GM12878 (cell line): Measurements from ENCODE around the gene PAX3. TPM values are rescaled to one million over a fixed set of nuclear protein-coding genes. Genes with fewer than 3 reads are reported as not detected.

Experiments used
- ATAC-seq: fragments of 200-7000 bp; cut with Tn5 transposase; 3 replicates; pipeline ENCODE4 v1.9.1; 2020; ENCODE audit warnings: mild to moderate bottlenecking, moderate library complexity
- BruUV-seq: library from RNA; stranded (reverse); fragments of 400-500 nt; replicated peaks from 2 replicates; lab custom pipeline; 2021; lab: Mats Ljungman, UMichigan
- CTCF ChIA-PET: fragments of 300-600 bp; sonication (Branson Sonifier 250); formaldehyde crosslinking; extraction: SDS; loops from one replicate; lab custom pipeline; 2021; ENCODE audit warnings: inconsistent platforms; lab: Yijun Ruan, JAX
- POLR2A ChIA-PET: fragments of 350-600 bp; formaldehyde crosslinking; extraction: SDS; loops from one replicate; lab custom pipeline; 2021; ENCODE audit warnings: inconsistent platforms; lab: Charles Lee
- RAD21 ChIA-PET: fragments of 300-600 bp; sonication (Branson Sonifier 250); formaldehyde crosslinking; loops from one replicate; lab custom pipeline; 2023; ENCODE audit warnings: antibody characterized with exemption; ENCODE audit not compliant: unreplicated experiment; lab: Charles Lee
- SMC1A ChIA-PET: fragments of 300-600 bp; sonication (Branson Sonifier 250); formaldehyde crosslinking; loops from one replicate; lab custom pipeline; 2023; ENCODE audit not compliant: unreplicated experiment, uncharacterized antibody; lab: Charles Lee
- DNase-seq: peaks from one replicate; pipeline ENCODE4 v3.0.0-alpha.2; 2011; ENCODE audit warnings: low read depth, low spot score
- FAIRE-seq: peaks from 3 replicates; lab custom pipeline; 2011; peaks lifted over from hg19 to GRCh38; lab: Jason Lieb, UNC
- H2AFZ ChIP-seq: 2 replicates; pipeline ENCODE4 v1.6.0; 2011; ENCODE audit warnings: low read depth, low read length, control low read depth; ENCODE audit not compliant: control insufficient read depth
- H3K27ac ChIP-seq: 2 replicates; pipeline ENCODE4 v1.5.1; 2011; ENCODE audit warnings: control low read depth; ENCODE audit not compliant: control insufficient read depth, insufficient read depth
- H3K27me3 ChIP-seq, 2 experiments: replicated peaks in 1 of 2; 2 replicates each; pipeline versions ENCODE4 v1.6.0 to v1.6.1; 2011; ENCODE audit warnings: low read length in 1 of 2; ENCODE audit not compliant: control insufficient read depth in 2 of 2, insufficient read depth in 2 of 2
- H3K36me3 ChIP-seq, 2 experiments: 2 replicates each; pipeline ENCODE4 v1.5.1; 2011; ENCODE audit warnings: low read length in 1 of 2; ENCODE audit not compliant: control insufficient read depth in 2 of 2, insufficient read depth in 2 of 2
- H3K4me1 ChIP-seq: 2 replicates; pipeline ENCODE4 v1.6.1; 2011; ENCODE audit warnings: mild to moderate bottlenecking, low read length, moderate library complexity, mixed read lengths; ENCODE audit not compliant: control insufficient read depth, insufficient read depth
- H3K4me2 ChIP-seq: 2 replicates; pipeline ENCODE4 v1.6.0; 2011; ENCODE audit warnings: control low read depth; ENCODE audit not compliant: control insufficient read depth, insufficient read depth
- H3K4me3 ChIP-seq: fragments of 200-600 bp; sonication (generic); 2 replicates; pipeline ENCODE4 v1.5.1; 2016
- H3K79me2 ChIP-seq: 2 replicates; pipeline ENCODE4 v1.6.0; 2011; ENCODE audit warnings: low read length; ENCODE audit not compliant: control insufficient read depth, insufficient read depth
- H3K9ac ChIP-seq: 2 replicates; pipeline ENCODE4 v1.8.0; 2011; ENCODE audit warnings: low read length, control low read depth, mixed read lengths; ENCODE audit not compliant: control insufficient read depth, insufficient read depth
- H3K9me3 ChIP-seq: replicated peaks from 3 replicates; pipeline ENCODE4 v1.5.1; 2011; ENCODE audit warnings: mild to moderate bottlenecking, low read length; ENCODE audit not compliant: control insufficient read depth, insufficient read depth
- H4K20me1 ChIP-seq: 2 replicates; pipeline ENCODE4 v1.6.0; 2011; ENCODE audit not compliant: control insufficient read depth, insufficient read depth
- BACH1 ChIP-seq: fragments of 450-650 bp; IDR thresholded peaks from 2 replicates; pipeline ENCODE4 v1.6.1; 2017; ENCODE audit warnings: mild to moderate bottlenecking, borderline replicate concordance
- E2F4 ChIP-seq: IDR thresholded peaks from 2 replicates; pipeline ENCODE4 v1.6.1; 2012; ENCODE audit warnings: low read depth, low read length, improper control_type of control experiment
- EED ChIP-seq: sonication (generic); IDR thresholded peaks from 2 replicates; pipeline ENCODE4 v1.6.1; 2016; ENCODE audit warnings: antibody characterized with exemption, low read depth
- EZH2 ChIP-seq: IDR thresholded peaks from 2 replicates; pipeline ENCODE4 v1.6.1; 2012; ENCODE audit warnings: low read depth, mild to moderate bottlenecking, control low read depth, inconsistent platforms, low read length, borderline replicate concordance; ENCODE audit not compliant: control insufficient read depth
- HDGF ChIP-seq: fragments of 450-650 bp; IDR thresholded peaks from 2 replicates; pipeline ENCODE4 v1.6.1; 2016; ENCODE audit warnings: antibody characterized with exemption
- IKZF1 ChIP-seq: fragments of 450-650 bp; conservative IDR thresholded peaks from 2 replicates; pipeline ENCODE4 v1.6.1; 2017; ENCODE audit warnings: antibody characterized with exemption, mild to moderate bottlenecking
- KDM1A ChIP-seq: fragments of 200-600 bp; sonication (generic); IDR thresholded peaks from 2 replicates; pipeline ENCODE4 v1.6.1; 2016; ENCODE audit warnings: borderline replicate concordance
- RBBP5 ChIP-seq: fragments of 200-600 bp; sonication (generic); conservative IDR thresholded peaks from 2 replicates; pipeline ENCODE4 v1.6.1; 2016
- RCOR1 ChIP-seq: conservative IDR thresholded peaks from 2 replicates; pipeline ENCODE4 v1.6.1; 2012; ENCODE audit warnings: low read depth, low read length, improper control_type of control experiment
- SKIL ChIP-seq: fragments of 450-650 bp; IDR thresholded peaks from 2 replicates; pipeline ENCODE4 v1.6.1; 2017; ENCODE audit warnings: mild to moderate bottlenecking, low read depth, inconsistent platforms; ENCODE audit not compliant: poor library complexity, severe bottlenecking
- TBL1XR1 ChIP-seq: IDR thresholded peaks from 2 replicates; pipeline ENCODE4 v1.6.1; 2012; ENCODE audit warnings: low read depth, low read length, improper control_type of control experiment
- WGBS: methylation state at CpG from one replicate; pipeline ENCODE4 v1.1.6; 2016; ENCODE audit warnings: low lambda C conversion rate; ENCODE audit not compliant: insufficient replicate concordance, insufficient coverage; ENCODE audit errors: missing lambda C conversion rate; 5-methylcytosine and 5-hydroxymethylcytosine counted together
- in situ Hi-C: fragments of 300-500 bp; cut with MboI; formaldehyde crosslinking; loops from 9 replicates; pipeline ENCODE4 v1.14.3; 2018; ENCODE audit warnings: mixed read lengths
- intact Hi-C: fragments of 100-400 bp; cut with micrococcal nuclease; formaldehyde crosslinking; loops from one replicate; pipeline ENCODE4 v1.14.2; 2022; ENCODE audit not compliant: unreplicated experiment
- polyA plus RNA-seq, 11 experiments: library from polyadenylated mRNA; depleted of rRNA in 4 of 11; unstranded in 6 of 11; stranded (reverse) in 5 of 11; fragments of >200 nt; fragmentation: Nextera tagmentation in 4 of 11; fragmentation: Illumina TruSeq in 1 of 11; extraction: Ambion mirVana in 4 of 11; extraction: Trizol in 1 of 11; gene quantifications; 1 replicate in 1 of 11; 2 replicates in 10 of 11; pipeline versions ENCODE4 v1.2.1 to v1.2.3, GENCODE V29; 2011 to 2016; ENCODE audit warnings: inconsistent platforms in 2 of 11, missing spikeins in 2 of 11, low read depth in 1 of 11
- total RNA-seq, 4 experiments: library from RNA; depleted of rRNA in 3 of 4; stranded (reverse); fragments of >200 nt in 3 of 4; fragmentation: Illumina TruSeq in 1 of 4; extraction: Trizol in 1 of 4; gene quantifications; 2 replicates each; pipeline versions ENCODE4 v1.2.1 to v1.2.3, GENCODE V29; 2013 to 2021
- TF ChIP-seq, protein P1 (sequence below): IDR thresholded peaks from 2 replicates; pipeline ENCODE4 v1.6.1; 2011; ENCODE audit warnings: low read depth, mild to moderate bottlenecking, low read length, moderate library complexity, borderline replicate concordance; ENCODE audit errors: extremely low read depth
- TF ChIP-seq, protein P2 (sequence below): fragments of 450-650 bp; IDR thresholded peaks from 2 replicates; pipeline ENCODE4 v1.6.1; 2016; ENCODE audit warnings: mild to moderate bottlenecking, moderate library complexity, borderline replicate concordance
- TF ChIP-seq, protein P3 (sequence below): fragments of 450-650 bp; formaldehyde crosslinking; IDR thresholded peaks from 2 replicates; pipeline ENCODE4 v1.5.0; 2022; ENCODE audit warnings: mild to moderate bottlenecking, missing genetic modification characterization

The PAX3 gene
- total and polyA plus RNA-seq, 10 of the 15 experiments (the other 5 are each of a cell fraction or from before 2014, with no cell fraction given) = not detected

DNA sequence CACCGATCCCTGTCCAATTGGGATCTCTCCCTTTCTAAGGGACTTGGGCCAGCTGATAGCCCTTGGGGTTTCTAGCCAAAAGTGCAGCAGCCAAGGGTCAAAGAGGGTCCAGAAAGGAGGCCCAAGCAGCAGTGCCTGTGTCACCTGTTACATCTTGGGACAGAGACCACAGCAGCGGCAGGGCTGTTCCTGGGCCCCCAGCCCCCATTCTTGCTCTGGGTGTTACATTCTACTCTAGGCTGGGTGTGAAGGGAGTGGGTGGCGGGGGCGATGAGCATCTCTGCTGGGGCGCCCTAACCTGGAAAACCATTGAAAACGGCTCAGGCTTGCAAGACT, 1.2 kb downstream of the PAX3 start:
- CTCF ChIA-PET = no interaction called here
- in situ Hi-C loops (no loop called here), intact Hi-C loops (no loop called here)
- H2AFZ ChIP-seq = no peak overlapping the region
- WGBS = 37% methylated on average over 6 of the region's 6 CpGs
- no peak for FAIRE-seq
- H3K9me3 ChIP-seq = no peaks in the 10 kb centered on the region; the same call in 2 of the 3 replicates
- H3K9ac ChIP-seq = no peak overlapping the region
- no TSS peak for BruUV-seq
- RAD21 ChIA-PET = no interaction called here
- DNase-seq = no peak
- SMC1A ChIA-PET = no interaction called here
- H3K79me2 ChIP-seq = no peaks in the 10 kb centered on the region
- H3K4me3 ChIP-seq = no peak overlapping the region
- H3K27me3 ChIP-seq = peaks cover 42 to 61% of the 10 kb centered on the region in 2 experiments
- POLR2A ChIA-PET = no interaction called here
- no peaks in the 10 kb centered on the region for H3K4me1 ChIP-seq
- ATAC-seq = no peak
- no peaks in the 10 kb centered on the region for H3K36me3 ChIP-seq
- H3K27ac ChIP-seq = no peak overlapping the region
- H4K20me1 ChIP-seq = no peaks in the 10 kb centered on the region
- no peak overlapping the region for H3K4me2 ChIP-seq
- TF ChIP-seq RCOR1 (no peak), EZH2 (no peak), EED (no peak), E2F4 (no peak), KDM1A (no peak), SKIL (no peak), BACH1 (no peak), RBBP5 (no peak), IKZF1 (no peak), TBL1XR1 (no peak), HDGF (no peak)
- TF ChIP-seq, protein P1, sequence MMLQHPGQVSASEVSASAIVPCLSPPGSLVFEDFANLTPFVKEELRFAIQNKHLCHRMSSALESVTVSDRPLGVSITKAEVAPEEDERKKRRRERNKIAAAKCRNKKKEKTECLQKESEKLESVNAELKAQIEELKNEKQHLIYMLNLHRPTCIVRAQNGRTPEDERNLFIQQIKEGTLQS = no peak
- TF ChIP-seq, protein P2, sequence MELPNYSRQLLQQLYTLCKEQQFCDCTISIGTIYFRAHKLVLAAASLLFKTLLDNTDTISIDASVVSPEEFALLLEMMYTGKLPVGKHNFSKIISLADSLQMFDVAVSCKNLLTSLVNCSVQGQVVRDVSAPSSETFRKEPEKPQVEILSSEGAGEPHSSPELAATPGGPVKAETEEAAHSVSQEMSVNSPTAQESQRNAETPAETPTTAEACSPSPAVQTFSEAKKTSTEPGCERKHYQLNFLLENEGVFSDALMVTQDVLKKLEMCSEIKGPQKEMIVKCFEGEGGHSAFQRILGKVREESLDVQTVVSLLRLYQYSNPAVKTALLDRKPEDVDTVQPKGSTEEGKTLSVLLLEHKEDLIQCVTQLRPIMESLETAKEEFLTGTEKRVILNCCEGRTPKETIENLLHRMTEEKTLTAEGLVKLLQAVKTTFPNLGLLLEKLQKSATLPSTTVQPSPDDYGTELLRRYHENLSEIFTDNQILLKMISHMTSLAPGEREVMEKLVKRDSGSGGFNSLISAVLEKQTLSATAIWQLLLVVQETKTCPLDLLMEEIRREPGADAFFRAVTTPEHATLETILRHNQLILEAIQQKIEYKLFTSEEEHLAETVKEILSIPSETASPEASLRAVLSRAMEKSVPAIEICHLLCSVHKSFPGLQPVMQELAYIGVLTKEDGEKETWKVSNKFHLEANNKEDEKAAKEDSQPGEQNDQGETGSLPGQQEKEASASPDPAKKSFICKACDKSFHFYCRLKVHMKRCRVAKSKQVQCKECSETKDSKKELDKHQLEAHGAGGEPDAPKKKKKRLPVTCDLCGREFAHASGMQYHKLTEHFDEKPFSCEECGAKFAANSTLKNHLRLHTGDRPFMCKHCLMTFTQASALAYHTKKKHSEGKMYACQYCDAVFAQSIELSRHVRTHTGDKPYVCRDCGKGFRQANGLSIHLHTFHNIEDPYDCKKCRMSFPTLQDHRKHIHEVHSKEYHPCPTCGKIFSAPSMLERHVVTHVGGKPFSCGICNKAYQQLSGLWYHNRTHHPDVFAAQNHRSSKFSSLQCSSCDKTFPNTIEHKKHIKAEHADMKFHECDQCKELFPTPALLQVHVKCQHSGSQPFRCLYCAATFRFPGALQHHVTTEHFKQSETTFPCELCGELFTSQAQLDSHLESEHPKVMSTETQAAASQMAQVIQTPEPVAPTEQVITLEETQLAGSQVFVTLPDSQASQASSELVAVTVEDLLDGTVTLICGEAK = no peak
- TF ChIP-seq, protein P3, sequence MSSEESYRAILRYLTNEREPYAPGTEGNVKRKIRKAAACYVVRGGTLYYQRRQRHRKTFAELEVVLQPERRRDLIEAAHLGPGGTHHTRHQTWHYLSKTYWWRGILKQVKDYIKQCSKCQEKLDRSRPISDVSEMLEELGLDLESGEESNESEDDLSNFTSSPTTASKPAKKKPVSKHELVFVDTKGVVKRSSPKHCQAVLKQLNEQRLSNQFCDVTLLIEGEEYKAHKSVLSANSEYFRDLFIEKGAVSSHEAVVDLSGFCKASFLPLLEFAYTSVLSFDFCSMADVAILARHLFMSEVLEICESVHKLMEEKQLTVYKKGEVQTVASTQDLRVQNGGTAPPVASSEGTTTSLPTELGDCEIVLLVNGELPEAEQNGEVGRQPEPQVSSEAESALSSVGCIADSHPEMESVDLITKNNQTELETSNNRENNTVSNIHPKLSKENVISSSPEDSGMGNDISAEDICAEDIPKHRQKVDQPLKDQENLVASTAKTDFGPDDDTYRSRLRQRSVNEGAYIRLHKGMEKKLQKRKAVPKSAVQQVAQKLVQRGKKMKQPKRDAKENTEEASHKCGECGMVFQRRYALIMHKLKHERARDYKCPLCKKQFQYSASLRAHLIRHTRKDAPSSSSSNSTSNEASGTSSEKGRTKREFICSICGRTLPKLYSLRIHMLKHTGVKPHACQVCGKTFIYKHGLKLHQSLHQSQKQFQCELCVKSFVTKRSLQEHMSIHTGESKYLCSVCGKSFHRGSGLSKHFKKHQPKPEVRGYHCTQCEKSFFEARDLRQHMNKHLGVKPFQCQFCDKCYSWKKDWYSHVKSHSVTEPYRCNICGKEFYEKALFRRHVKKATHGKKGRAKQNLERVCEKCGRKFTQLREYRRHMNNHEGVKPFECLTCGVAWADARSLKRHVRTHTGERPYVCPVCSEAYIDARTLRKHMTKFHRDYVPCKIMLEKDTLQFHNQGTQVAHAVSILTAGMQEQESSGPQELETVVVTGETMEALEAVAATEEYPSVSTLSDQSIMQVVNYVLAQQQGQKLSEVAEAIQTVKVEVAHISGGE (CRISPR knock-in tag) = no peak
